Gastroesophageal sphincter (tissue), 4 donors: Measurements from ENCODE around the gene IL13RA1. TPM values are rescaled to one million over a fixed set of nuclear protein-coding genes. Genes with fewer than 3 reads are reported as not detected.

Experiments
- ATAC-seq: fragments of 150-250 bp; one replicate; pipeline ENCODE4 v1.9.1; 2016; ENCODE audit warnings: mild to moderate bottlenecking, moderate library complexity
- H3K27ac ChIP-seq, 4 donors: fragments of 200-600 bp; sonication (generic) in 3 of 4; 1 replicate in 3 of 4; 2 replicates in 1 of 4; pipeline ENCODE4 v1.5.1; 2016 to 2019
- H3K27me3 ChIP-seq: fragments of 200-600 bp; sonication (generic); one replicate; pipeline ENCODE4 v1.5.1; 2019
- H3K36me3 ChIP-seq, 2 donors: fragments of 200-600 bp; sonication (generic); one replicate each; pipeline ENCODE4 v1.5.1; 2019; ENCODE audit warnings: control low read depth in 1 of 2
- H3K4me1 ChIP-seq, 3 donors: fragments of 200-600 bp; sonication (generic); 1 replicate in 2 of 3; 2 replicates in 1 of 3; pipeline ENCODE4 v1.5.1; 2016 to 2019; ENCODE audit warnings: control low read depth in 2 of 3
- H3K4me3 ChIP-seq, 2 donors: fragments of 200-600 bp; sonication (generic); one replicate each; pipeline ENCODE4 v1.5.1; 2019; ENCODE audit warnings: mild to moderate bottlenecking in 1 of 2, moderate library complexity in 1 of 2
- H3K9me3 ChIP-seq, 3 donors: fragments of 200-600 bp; sonication (generic); one replicate each; pipeline ENCODE4 v1.5.1; 2017 to 2019; ENCODE audit warnings: control low read depth in 2 of 3
- CTCF ChIP-seq, 4 experiments: fragments of 200-600 bp in 2 of 4; fragments of 450-650 bp in 2 of 4; sonication (generic) in 1 of 4; IDR thresholded peaks; one replicate each; pipeline ENCODE4 v1.5.1; 2017 to 2019; ENCODE audit warnings: antibody characterized with exemption in 4 of 4, mild to moderate bottlenecking in 2 of 4, moderate library complexity in 2 of 4
- EP300 ChIP-seq: sonication (generic); formaldehyde crosslinking; IDR thresholded peaks from one replicate; pipeline ENCODE4 v1.6.1; 2017; ENCODE audit warnings: antibody characterized with exemption, mild to moderate bottlenecking
- POLR2A ChIP-seq, 2 donors: fragments of 450-650 bp; IDR thresholded peaks; one replicate each; pipeline ENCODE4 v1.6.1; 2017; ENCODE audit warnings: antibody characterized with exemption in 2 of 2, mild to moderate bottlenecking in 2 of 2, moderate library complexity in 1 of 2
- POLR2AphosphoS5 ChIP-seq: sonication (generic); formaldehyde crosslinking; IDR thresholded peaks from one replicate; pipeline ENCODE4 v1.6.1; 2017; ENCODE audit warnings: antibody characterized with exemption
- WGBS, 2 donors: methylation state at CpG; one replicate each; pipeline ENCODE4 v1.1.5; 2018; ENCODE audit warnings: low coverage in 1 of 2; 5-methylcytosine and 5-hydroxymethylcytosine counted together
- total RNA-seq, 4 donors: library from RNA; depleted of rRNA; stranded (reverse); fragments of >200 nt; gene quantifications; one replicate each; pipeline ENCODE4 v1.1.0, GENCODE V29; 2016

Gene IL13RA1
- total RNA-seq, 4 donors from 2014 or later = 63.7 to 121 (median 105) TPM

- Histone ChIP-seq H3K9me3 (no peaks in the 10 kb centered on the region), H3K27ac (no peak overlapping the region), H3K4me3 (no peak overlapping the region), H3K36me3 (no peaks in the 10 kb centered on the region), H3K4me1 (peaks cover 0 to 11% (median 0%) of the 10 kb centered on the region in 3 donors), H3K27me3 (no peaks in the 10 kb centered on the region)
- ATAC-seq = no peak
- 90 to 100% methylated on average over 2 of the region's 3 CpGs for WGBS, 2 donors
- no peak for TF ChIP-seq CTCF (IDR thresholded peaks at IDR 0.05)
- TF ChIP-seq POLR2A (IDR thresholded peaks at IDR 0.05) = no peak
- no peak for TF ChIP-seq POLR2AphosphoS5
Observed at GRCh38 chrX:118720058-118720707, 7.2 kb upstream of the IL13RA1 start.

- TF ChIP-seq POLR2AphosphoS5 = no peak
- TF ChIP-seq POLR2A (IDR thresholded peaks at IDR 0.05) = no peak
- Histone ChIP-seq H3K9me3 (no peaks in the 10 kb centered on the region), H3K27ac (no peak overlapping the region), H3K4me1 (peaks cover 0 to 27% (median 0%) of the 10 kb centered on the region in 3 donors), H3K36me3 (no peaks in the 10 kb centered on the region), H3K4me3 (no peak overlapping the region), H3K27me3 (no peaks in the 10 kb centered on the region)
- WGBS, 2 donors = 74% methylated on average over 3 of the region's 3 CpGs; no CpG with 5 or more reads in 1 of the 2 donors
- ATAC-seq = no peak
Observed at GRCh38 chrX:118723376-118723775, 4.0 kb upstream of the IL13RA1 start.

- Histone ChIP-seq H3K27me3 (no peaks in the 10 kb centered on the region), H3K4me3 (no peak overlapping the region), H3K4me1 (peaks cover 0 to 35% (median 0%) of the 10 kb centered on the region in 3 donors), H3K9me3 (no peaks in the 10 kb centered on the region), H3K27ac (peak overlapping the region in 3 of 4 donors; percentile 95), H3K36me3 (no peaks in the 10 kb centered on the region)
- TF ChIP-seq POLR2AphosphoS5 = no peak
- no peak for TF ChIP-seq CTCF (IDR thresholded peaks at IDR 0.05)
- no peak for TF ChIP-seq POLR2A (IDR thresholded peaks at IDR 0.05)
- no peak for TF ChIP-seq EP300
- WGBS, 2 donors = 81 to 90% methylated on average over 2 to 5 of the region's 5 CpGs
- ATAC-seq = no peak
Observed at GRCh38 chrX:118724365-118724764, 3.0 kb upstream of the IL13RA1 start.

- no peak for TF ChIP-seq POLR2AphosphoS5
- no peak for TF ChIP-seq POLR2A (IDR thresholded peaks at IDR 0.05)
- no peak for TF ChIP-seq EP300
- no peak for TF ChIP-seq CTCF (IDR thresholded peaks at IDR 0.05)
- H3K9me3 ChIP-seq = no peaks in the 10 kb centered on the region
- 18 to 66% methylated on average over 3 to 4 of the region's 7 CpGs for WGBS, 2 donors
- H3K4me1 ChIP-seq = peaks cover 0 to 39% (median 0%) of the 10 kb centered on the region in 3 donors
- no peak overlapping the region for H3K4me3 ChIP-seq
- no peak for ATAC-seq
- H3K27ac ChIP-seq = peak overlapping the region; percentile 92 to 95 (median 95)
- H3K36me3 ChIP-seq = no peaks in the 10 kb centered on the region
- H3K27me3 ChIP-seq = no peaks in the 10 kb centered on the region
Observed at GRCh38 chrX:118724775-118725174, 2.6 kb upstream of the IL13RA1 start.

GRCh38 chrX:118726396-118726795 lies 1.0 kb upstream of the IL13RA1 start:
- 70 to 94% methylated on average over 2 to 3 of the region's 3 CpGs for WGBS, 2 donors
- no peak for ATAC-seq
- Histone ChIP-seq H3K9me3 (no peaks in the 10 kb centered on the region), H3K4me3 (no peak overlapping the region), H3K4me1 (peaks cover 0 to 56% (median 0%) of the 10 kb centered on the region in 3 donors), H3K27me3 (no peaks in the 10 kb centered on the region), H3K27ac (peak overlapping the region; percentile 92 to 95 (median 95)), H3K36me3 (no peaks in the 10 kb centered on the region)
- TF ChIP-seq POLR2A (IDR thresholded peaks at IDR 0.05) (no peak), POLR2AphosphoS5 (no peak), EP300 (no peak), CTCF (IDR thresholded peaks at IDR 0.05) (no peak)
